ENCODE measurements around the gene ANXA2. TPM values are rescaled to one million over a fixed set of nuclear protein-coding genes. Genes with fewer than 3 reads are reported as not detected.
A peak's percentile ranks its signal among the peaks of the same experiment; 100 is the strongest.
"Not testable (repeated sequence)": the region's sequence is repeated elsewhere in the genome, so short reads cannot be mapped to it uniquely, and the experiment has no call there.

The ANXA2 gene
- total RNA-seq, 4 donors from 2014 or later: 487 to 718 (median 620) TPM

- intact Hi-C loops (cut with DNase I; ENCODE audit: low total_unique reads): no loop called here
- peaks cover 0 to 33% (median 19%) of the 10 kb centered on the region in 4 donors for H3K4me1 ChIP-seq
- TF ChIP-seq POLR2A (IDR thresholded peaks at IDR 0.05) (no peak), POLR2AphosphoS5 (IDR thresholded peaks at IDR 0.05) (no peak), EP300 (IDR thresholded peaks at IDR 0.05; ENCODE audit: low read depth) (no peak)
- TF ChIP-seq, protein P1, sequence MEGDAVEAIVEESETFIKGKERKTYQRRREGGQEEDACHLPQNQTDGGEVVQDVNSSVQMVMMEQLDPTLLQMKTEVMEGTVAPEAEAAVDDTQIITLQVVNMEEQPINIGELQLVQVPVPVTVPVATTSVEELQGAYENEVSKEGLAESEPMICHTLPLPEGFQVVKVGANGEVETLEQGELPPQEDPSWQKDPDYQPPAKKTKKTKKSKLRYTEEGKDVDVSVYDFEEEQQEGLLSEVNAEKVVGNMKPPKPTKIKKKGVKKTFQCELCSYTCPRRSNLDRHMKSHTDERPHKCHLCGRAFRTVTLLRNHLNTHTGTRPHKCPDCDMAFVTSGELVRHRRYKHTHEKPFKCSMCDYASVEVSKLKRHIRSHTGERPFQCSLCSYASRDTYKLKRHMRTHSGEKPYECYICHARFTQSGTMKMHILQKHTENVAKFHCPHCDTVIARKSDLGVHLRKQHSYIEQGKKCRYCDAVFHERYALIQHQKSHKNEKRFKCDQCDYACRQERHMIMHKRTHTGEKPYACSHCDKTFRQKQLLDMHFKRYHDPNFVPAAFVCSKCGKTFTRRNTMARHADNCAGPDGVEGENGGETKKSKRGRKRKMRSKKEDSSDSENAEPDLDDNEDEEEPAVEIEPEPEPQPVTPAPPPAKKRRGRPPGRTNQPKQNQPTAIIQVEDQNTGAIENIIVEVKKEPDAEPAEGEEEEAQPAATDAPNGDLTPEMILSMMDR (IDR thresholded peaks at IDR 0.05): no peak
- no peak for DNase-seq
- H3K27ac ChIP-seq: peak overlapping the region in 1 of 4 donors; percentile 64
- no peak overlapping the region for H3K4me3 ChIP-seq
- no peaks in the 10 kb centered on the region for H3K36me3 ChIP-seq
- no peaks in the 10 kb centered on the region for H3K9me3 ChIP-seq
- in situ Hi-C loops (cut with MboI; ENCODE audit: low pct_ligation_motif_present in 1 of 4, low pct_unique_long_range_greater_than_20kb in 1 of 4, low sequenced_read_pairs in 3 of 4): no loop called here
- H3K27me3 ChIP-seq: no peaks in the 10 kb centered on the region
These were observed 9.6 kb upstream of the ANXA2 start for GRCh38 chr15:60407415-60407805.

DNA sequence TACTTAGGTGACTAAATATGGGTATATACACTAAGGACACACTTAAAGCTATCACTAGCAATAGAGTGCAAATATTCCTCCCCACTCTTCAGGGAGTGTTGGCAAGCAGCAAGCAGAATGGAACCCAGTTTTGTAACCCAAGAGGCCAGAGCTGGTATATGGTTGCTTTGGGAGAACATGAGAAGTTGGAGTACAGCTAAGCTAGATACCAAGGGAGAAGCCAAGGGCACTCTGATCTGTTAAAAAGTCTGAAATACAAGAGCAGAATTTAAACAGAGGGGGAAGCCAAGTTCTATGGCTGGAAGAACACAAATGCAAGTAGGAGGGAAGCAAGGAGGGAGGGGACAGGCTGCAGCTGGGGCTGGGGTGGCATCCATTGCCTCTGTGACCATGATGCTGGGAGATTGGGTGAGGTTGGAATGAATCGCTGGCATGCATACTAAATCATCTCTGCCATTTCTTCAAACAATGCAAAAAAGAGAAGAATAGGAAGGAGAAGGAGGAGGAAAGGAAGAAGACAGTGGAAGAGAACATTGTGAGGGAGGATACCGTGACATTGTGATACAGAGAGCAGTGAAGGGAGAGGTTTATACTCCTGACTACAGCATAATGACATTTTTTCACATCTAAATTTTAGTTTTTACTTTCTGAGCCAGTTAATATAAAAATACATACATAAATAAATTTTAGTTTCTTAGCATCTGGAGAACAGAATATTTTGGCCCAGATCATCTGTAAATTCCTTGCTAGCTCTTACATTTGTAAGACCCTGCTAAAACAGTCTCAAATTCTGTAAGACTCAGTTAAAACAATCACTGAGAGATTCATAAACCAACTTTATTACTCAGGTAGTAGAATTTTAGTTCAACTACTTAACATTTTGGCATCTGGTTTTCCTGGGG lies 9.0 kb upstream of the ANXA2 start:
- Histone ChIP-seq H3K4me1 (peaks cover 0 to 40% (median 22%) of the 10 kb centered on the region in 4 donors), H3K36me3 (no peaks in the 10 kb centered on the region), H3K9me3 (no peaks in the 10 kb centered on the region), H3K27ac (peak overlapping the region in 1 of 4 donors; percentile 11), H3K27me3 (no peaks in the 10 kb centered on the region), H3K4me3 (no peak overlapping the region)
- 92 to 93% methylated on average over 2 of the region's 2 CpGs for WGBS, 2 donors (ENCODE audit: low coverage in 1 of 2)
- in situ Hi-C loops (cut with MboI; ENCODE audit: low pct_ligation_motif_present in 1 of 4, low pct_unique_long_range_greater_than_20kb in 1 of 4, low sequenced_read_pairs in 3 of 4) (no loop called here), intact Hi-C loops (cut with DNase I; ENCODE audit: low total_unique reads) (no loop called here)
- no peak for DNase-seq
- no peak for TF ChIP-seq POLR2A (IDR thresholded peaks at IDR 0.05)
- TF ChIP-seq, protein P1 (IDR thresholded peaks at IDR 0.05): no peak
- TF ChIP-seq POLR2AphosphoS5 (IDR thresholded peaks at IDR 0.05): no peak
- TF ChIP-seq EP300 (IDR thresholded peaks at IDR 0.05; ENCODE audit: low read depth): no peak

GRCh38 chr15:60405399-60405798 lies 7.6 kb upstream of the ANXA2 start:
- Histone ChIP-seq H3K27ac (no peak overlapping the region), H3K9me3 (no peaks in the 10 kb centered on the region), H3K4me1 (peaks cover 0 to 41% (median 22%) of the 10 kb centered on the region in 4 donors), H3K36me3 (no peaks in the 10 kb centered on the region), H3K27me3 (no peaks in the 10 kb centered on the region), H3K4me3 (no peak overlapping the region)
- in situ Hi-C loops (cut with MboI; ENCODE audit: low pct_ligation_motif_present in 1 of 4, low pct_unique_long_range_greater_than_20kb in 1 of 4, low sequenced_read_pairs in 3 of 4) (no loop called here), intact Hi-C loops (cut with DNase I; ENCODE audit: low total_unique reads) (no loop called here)
- no peak for TF ChIP-seq POLR2AphosphoS5 (IDR thresholded peaks at IDR 0.05)
- TF ChIP-seq, protein P1 (IDR thresholded peaks at IDR 0.05): no peak
- no peak for TF ChIP-seq POLR2A (IDR thresholded peaks at IDR 0.05)
- no peak for TF ChIP-seq EP300 (IDR thresholded peaks at IDR 0.05; ENCODE audit: low read depth)
- WGBS, 2 donors (ENCODE audit: low coverage in 1 of 2): 20 to 45% methylated on average over 1 to 2 of the region's 2 CpGs
- DNase-seq: no peak

- H3K27ac ChIP-seq; in situ Hi-C loops (cut with MboI; ENCODE audit: low pct_ligation_motif_present in 1 of 4, low pct_unique_long_range_greater_than_20kb in 1 of 4, low sequenced_read_pairs in 3 of 4); H3K27me3 ChIP-seq; H3K9me3 ChIP-seq; intact Hi-C loops (cut with DNase I; ENCODE audit: low total_unique reads); H3K4me3 ChIP-seq; H3K36me3 ChIP-seq; DNase-seq: not testable (repeated sequence)
- WGBS, 2 donors (ENCODE audit: low coverage in 1 of 2): 96 to 100% methylated on average over 3 to 12 of the region's 12 CpGs
- peaks cover 0 to 44% (median 23%) of the 10 kb centered on the region in 4 donors for H3K4me1 ChIP-seq
These were observed 6.6 kb upstream of the ANXA2 start for GRCh38 chr15:60404351-60404750.

Data from transverse colon (tissue), 4 donors.